A673 (cell line): ENCODE measurements around the gene MTFR2. TPM values are rescaled to one million over a fixed set of nuclear protein-coding genes. Genes with fewer than 3 reads are reported as not detected.

ENCODE experiments used
- BruUV-seq: library from RNA; stranded (reverse); fragments of 400-500 nt; replicated peaks from 2 replicates; lab custom pipeline; 2021; lab: Mats Ljungman, UMichigan
- CTCF ChIA-PET: fragments of 300-600 bp; sonication (Branson Sonifier 250); formaldehyde crosslinking; loops from one replicate; lab custom pipeline; 2022; ENCODE audit warnings: antibody characterized with exemption; lab: Charles Lee
- POLR2A ChIA-PET: fragments of 300-600 bp; sonication (Branson Sonifier 250); formaldehyde crosslinking; loops from one replicate; lab custom pipeline; 2022; ENCODE audit warnings: antibody characterized with exemption; ENCODE audit not compliant: low non-redundant PET; lab: Charles Lee
- DNase-seq: peaks from one replicate; pipeline ENCODE4 v3.0.0-alpha.2; 2015; ENCODE audit warnings: low spot score
- H3K27ac ChIP-seq: fragments of 200-600 bp; sonication (generic); 2 replicates; pipeline ENCODE4 v1.5.1; 2016; ENCODE audit warnings: mixed run types, low read depth, mild to moderate bottlenecking, mixed read lengths, antibody characterized with exemption, low read length; ENCODE audit not compliant: poor library complexity, severe bottlenecking
- H3K27me3 ChIP-seq: fragments of 200-600 bp; sonication (generic); replicated peaks from 2 replicates; pipeline ENCODE4 v1.6.1; 2017; ENCODE audit warnings: mixed run types, low read depth, mild to moderate bottlenecking, mixed read lengths, antibody characterized with exemption, low read length; ENCODE audit not compliant: insufficient read depth, poor library complexity
- H3K36me3 ChIP-seq: fragments of 200-600 bp; sonication (generic); 2 replicates; pipeline ENCODE4 v1.6.1; 2016; ENCODE audit warnings: mixed run types, mild to moderate bottlenecking, mixed read lengths, antibody characterized with exemption, low read length; ENCODE audit not compliant: insufficient read depth, poor library complexity, severe bottlenecking
- H3K4me1 ChIP-seq: fragments of 200-600 bp; sonication (generic); 2 replicates; pipeline ENCODE4 v1.6.1; 2017; ENCODE audit warnings: mixed run types, mild to moderate bottlenecking, mixed read lengths, antibody characterized with exemption, low read length; ENCODE audit not compliant: insufficient read depth, poor library complexity, severe bottlenecking
- H3K4me3 ChIP-seq: fragments of 200-600 bp; sonication (generic); 2 replicates; pipeline ENCODE4 v1.5.1; 2016; ENCODE audit warnings: low read depth, mixed run types, mild to moderate bottlenecking, mixed read lengths, low read length; ENCODE audit not compliant: poor library complexity, severe bottlenecking
- H3K9me3 ChIP-seq: fragments of 200-600 bp; sonication (generic); 2 replicates; pipeline ENCODE4 v1.6.1; 2016; ENCODE audit warnings: mixed run types, low read depth, mild to moderate bottlenecking, mixed read lengths, antibody characterized with exemption, low read length; ENCODE audit not compliant: poor library complexity, severe bottlenecking
- CTCF ChIP-seq: fragments of 300-800, 200-600 bp; sonication (generic); conservative IDR thresholded peaks from 2 replicates; pipeline ENCODE4 v1.5.1; 2017; ENCODE audit warnings: low read depth, mild to moderate bottlenecking, antibody characterized with exemption, low read length, moderate library complexity, mixed read lengths
- EZH2 ChIP-seq: fragments of 200-600 bp; sonication (generic); IDR thresholded peaks from 2 replicates; pipeline ENCODE4 v1.6.1; 2017; ENCODE audit warnings: borderline replicate concordance, low read depth, mild to moderate bottlenecking, mixed read lengths, antibody characterized with exemption, low read length; ENCODE audit not compliant: poor library complexity, severe bottlenecking
- intact Hi-C: fragments of 100-400 bp; cut with micrococcal nuclease; formaldehyde crosslinking; loops from one replicate; pipeline ENCODE4 v1.10.0; 2022; ENCODE audit not compliant: unreplicated experiment
- total RNA-seq: library from RNA; stranded (reverse); gene quantifications from 2 replicates; pipeline ENCODE4 v1.2.3, GENCODE V29; 2021

Gene MTFR2
- total RNA-seq, 1 experiment from 2014 or later: 12.6 TPM

GRCh38 chr6:136186363-136186762 is 63.7 kb downstream of the MTFR2 start:
- Histone ChIP-seq H3K9me3 (no peaks in the 10 kb centered on the region), H3K27ac (no peak overlapping the region), H3K36me3 (no peaks in the 10 kb centered on the region), H3K4me1 (no peaks in the 10 kb centered on the region), H3K4me3 (no peak overlapping the region), H3K27me3 (peaks cover 27% of the 10 kb centered on the region)
- intact Hi-C loops: no loop called here
- BruUV-seq: no TSS peak
- TF ChIP-seq EZH2 (no peak), CTCF (no peak)
- POLR2A ChIA-PET: no interaction called here
- CTCF ChIA-PET: no interaction called here
- DNase-seq: no peak

GRCh38 chr6:136184738-136185137 is 65.4 kb downstream of the MTFR2 start:
- no peaks in the 10 kb centered on the region for H3K4me1 ChIP-seq
- CTCF ChIA-PET: no interaction called here
- no TSS peak for BruUV-seq
- no peak overlapping the region for H3K27ac ChIP-seq
- H3K9me3 ChIP-seq: no peaks in the 10 kb centered on the region
- intact Hi-C loops: no loop called here
- no peak for TF ChIP-seq EZH2
- no peak for TF ChIP-seq CTCF
- no peak overlapping the region for H3K4me3 ChIP-seq
- DNase-seq: no peak
- peaks cover 19% of the 10 kb centered on the region for H3K27me3 ChIP-seq
- POLR2A ChIA-PET: no interaction called here
- no peaks in the 10 kb centered on the region for H3K36me3 ChIP-seq

- Histone ChIP-seq H3K36me3 (no peaks in the 10 kb centered on the region), H3K27me3 (peaks cover 19% of the 10 kb centered on the region), H3K4me3 (no peak overlapping the region), H3K4me1 (no peaks in the 10 kb centered on the region), H3K27ac (no peak overlapping the region), H3K9me3 (no peaks in the 10 kb centered on the region)
- BruUV-seq: no TSS peak
- TF ChIP-seq EZH2: no peak
- no peak for TF ChIP-seq CTCF
- intact Hi-C loops: no loop called here
- ChIA-PET POLR2A (no interaction called here), CTCF (no interaction called here)
- no peak for DNase-seq
Measured at GRCh38 chr6:136181861-136182260, 68.2 kb downstream of the MTFR2 start.
